NCI-H128 (cell line): ENCODE measurements around the gene RSU1.

Source experiments
- DNase-seq: peaks from one replicate; lab custom pipeline; 2025; ENCODE audit not compliant: unreplicated experiment; lab: John Stamatoyannopoulos, UW

Gene RSU1

GRCh38 chr10:16822726-16823360 lies 5.6 kb upstream of the RSU1 start:
- no peak for DNase-seq

- no peak for DNase-seq
Measured at GRCh38 chr10:16822027-16822426, 4.8 kb upstream of the RSU1 start.

- DNase-seq, result no peak
Measured at GRCh38 chr10:16820421-16820820, 3.2 kb upstream of the RSU1 start.

- DNase-seq, result no peak
Measured at GRCh38 chr10:16820018-16820417, 2.8 kb upstream of the RSU1 start.

GRCh38 chr10:16819436-16819835 lies 2.2 kb upstream of the RSU1 start:
- no peak for DNase-seq

- DNase-seq, result no peak
Measured at GRCh38 chr10:16819026-16819425, 1.8 kb upstream of the RSU1 start.

DNA sequence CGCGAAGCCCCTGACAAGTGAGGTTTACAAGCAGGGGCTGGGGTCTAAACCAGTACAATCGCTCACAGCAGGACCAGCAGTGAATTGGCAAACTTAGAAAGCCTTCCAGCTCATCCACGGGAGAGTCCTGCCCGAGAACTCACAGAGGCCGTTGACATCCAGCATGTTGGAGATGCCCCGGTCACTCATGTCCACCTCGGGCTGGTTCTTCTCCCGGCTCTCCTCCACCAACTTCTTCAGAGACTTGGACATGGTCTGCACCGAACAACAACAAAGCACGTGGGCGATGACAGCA lies 447 bp downstream of the RSU1 start:
- DNase-seq, result no peak

- no peak for DNase-seq
Measured at GRCh38 chr10:16816171-16816570, 1.1 kb downstream of the RSU1 start.

GRCh38 chr10:16814012-16814411 lies 3.2 kb downstream of the RSU1 start:
- no peak for DNase-seq

DNA sequence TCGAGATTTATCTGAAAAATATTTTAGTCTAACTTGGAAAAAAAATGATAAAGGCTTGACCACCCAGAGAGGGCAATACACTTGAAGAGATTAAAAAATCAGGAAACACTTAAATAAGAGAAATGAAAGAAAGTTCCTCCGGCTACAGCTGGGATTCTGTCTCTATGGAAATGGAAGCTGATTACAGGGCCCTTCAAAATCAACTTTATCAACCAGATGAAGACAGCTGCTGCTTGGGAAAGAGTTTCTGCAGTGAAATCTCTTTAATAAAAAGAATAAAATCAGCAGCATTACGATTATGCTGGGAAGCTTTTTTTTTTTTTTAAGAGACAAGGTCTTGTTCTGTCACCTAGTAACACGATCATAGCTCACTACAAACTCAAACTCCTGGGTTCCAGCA lies 4.5 kb downstream of the RSU1 start:
- DNase-seq, result no peak

GRCh38 chr10:16811765-16812164 lies 5.5 kb downstream of the RSU1 start:
- DNase-seq, result no peak

DNA sequence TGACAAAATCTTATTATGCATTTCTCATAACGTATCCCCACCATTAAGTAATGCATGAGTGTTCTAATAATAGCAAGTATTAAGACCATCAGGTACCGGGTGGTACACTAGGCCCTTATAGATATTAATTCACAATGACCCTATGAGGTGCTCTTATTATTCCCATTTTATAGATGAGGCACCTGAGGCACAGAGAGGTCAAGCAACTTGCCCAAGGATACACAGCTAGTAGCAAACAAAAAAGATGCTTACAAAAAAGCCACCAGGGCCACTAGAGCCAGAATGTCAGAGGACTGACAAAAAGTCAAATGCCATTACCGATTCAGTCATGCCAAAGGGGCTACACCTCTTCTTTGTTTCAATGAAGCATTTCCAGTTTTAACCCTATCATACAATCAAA lies 5.9 kb downstream of the RSU1 start:
- DNase-seq, result no peak

DNA sequence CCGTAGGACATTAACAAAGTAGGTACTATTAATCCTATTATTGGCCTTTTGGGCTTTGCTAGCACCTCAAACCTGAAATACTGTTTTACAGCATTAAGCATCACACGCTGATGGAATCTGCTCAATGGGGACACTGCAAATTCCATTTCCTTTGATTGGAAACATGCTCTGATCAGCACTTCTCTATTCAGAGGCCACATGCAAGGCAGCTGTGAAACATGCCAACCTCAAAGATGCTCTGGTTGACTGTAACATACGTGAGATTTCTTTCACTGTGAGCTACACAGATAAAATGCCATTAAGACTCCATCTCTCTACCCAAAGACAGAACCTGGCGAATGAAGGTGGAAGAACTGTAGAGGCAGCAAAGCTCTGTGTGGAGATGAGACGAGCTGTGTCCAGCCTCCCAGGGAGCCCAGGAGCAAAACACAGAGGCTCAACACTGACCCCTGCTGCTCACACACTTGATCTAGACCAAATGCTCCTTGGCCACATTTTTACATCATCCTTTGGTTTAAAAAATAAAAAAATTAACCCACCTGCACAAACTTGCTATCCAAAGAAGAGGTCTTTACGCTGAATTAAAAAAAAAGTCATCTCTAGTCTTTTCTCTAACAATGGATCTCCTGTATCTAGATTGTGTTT lies 8.0 kb downstream of the RSU1 start:
- DNase-seq, result no peak

- no peak for DNase-seq
Measured at GRCh38 chr10:16804123-16804522, 13.1 kb downstream of the RSU1 start.

- no peak for DNase-seq
Measured at GRCh38 chr10:16803464-16803863, 13.8 kb downstream of the RSU1 start.

DNA sequence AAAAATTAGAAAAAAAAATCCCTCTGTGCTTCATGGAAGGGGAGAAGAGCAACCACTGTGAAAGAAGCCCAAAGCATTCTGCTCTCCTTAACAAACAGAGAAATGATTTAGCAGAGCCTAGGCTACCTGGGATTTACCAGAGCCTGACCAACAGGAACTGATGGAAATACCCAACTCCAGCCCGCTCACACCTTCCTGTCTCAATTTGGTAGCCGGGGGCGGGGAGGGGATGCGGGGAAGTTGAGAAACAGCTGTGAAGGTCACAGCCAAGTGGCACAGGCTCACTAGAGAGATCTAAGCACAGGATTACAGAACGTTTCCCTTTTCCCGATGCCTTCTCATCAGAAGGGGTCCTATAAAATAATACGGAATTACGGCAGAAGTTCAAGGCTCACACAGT lies 17.6 kb downstream of the RSU1 start:
- no peak for DNase-seq

DNA sequence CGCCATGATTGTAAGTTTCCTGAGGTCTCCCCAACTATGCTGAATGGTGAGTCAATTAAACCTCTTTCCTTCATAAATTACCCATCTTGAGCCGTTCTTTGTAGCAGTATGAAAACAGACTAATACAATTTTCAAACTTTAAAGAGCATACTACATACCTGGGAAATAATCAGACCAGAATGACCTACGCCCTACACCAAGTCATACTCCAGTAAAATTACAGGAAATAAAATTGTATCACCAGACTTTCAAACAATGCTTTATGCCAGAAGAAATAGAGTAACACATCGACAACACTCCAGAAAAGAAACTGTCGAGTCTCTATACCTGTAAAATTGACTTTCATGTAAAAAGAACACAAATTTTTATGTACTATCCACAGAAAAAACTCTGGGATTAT lies 18.7 kb downstream of the RSU1 start:
- no peak for DNase-seq

DNA sequence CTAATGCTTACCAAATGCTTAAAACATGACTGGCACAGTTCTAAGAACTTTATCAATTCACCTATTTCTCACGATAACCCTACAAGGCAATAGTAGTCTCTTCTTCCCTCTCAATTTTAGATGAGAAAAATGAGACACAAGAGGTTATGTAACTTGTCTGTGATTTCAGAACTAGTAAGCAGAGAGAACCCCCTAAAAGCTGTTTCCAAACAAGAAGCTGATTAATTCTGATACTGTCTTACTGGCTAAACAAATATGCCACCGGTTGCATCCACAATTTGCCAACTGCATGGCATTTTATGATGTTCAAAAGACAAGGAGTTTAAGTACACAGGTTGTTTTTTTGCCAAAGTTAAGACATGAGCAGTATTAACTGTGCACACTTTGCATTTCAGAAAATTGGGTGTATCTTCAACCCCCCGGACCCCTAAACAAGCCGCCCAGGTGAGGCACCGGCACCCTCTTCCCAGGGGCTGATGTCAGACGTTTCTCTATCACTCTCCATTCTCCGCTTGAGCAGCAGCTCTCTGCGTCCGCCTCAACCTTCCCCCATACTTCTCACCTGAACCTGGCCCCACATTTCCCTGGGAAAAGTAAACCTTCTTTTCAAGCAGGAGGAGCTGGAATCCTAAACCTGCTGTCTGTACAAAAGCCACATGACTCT lies 21.7 kb downstream of the RSU1 start:
- DNase-seq, result no peak

DNA sequence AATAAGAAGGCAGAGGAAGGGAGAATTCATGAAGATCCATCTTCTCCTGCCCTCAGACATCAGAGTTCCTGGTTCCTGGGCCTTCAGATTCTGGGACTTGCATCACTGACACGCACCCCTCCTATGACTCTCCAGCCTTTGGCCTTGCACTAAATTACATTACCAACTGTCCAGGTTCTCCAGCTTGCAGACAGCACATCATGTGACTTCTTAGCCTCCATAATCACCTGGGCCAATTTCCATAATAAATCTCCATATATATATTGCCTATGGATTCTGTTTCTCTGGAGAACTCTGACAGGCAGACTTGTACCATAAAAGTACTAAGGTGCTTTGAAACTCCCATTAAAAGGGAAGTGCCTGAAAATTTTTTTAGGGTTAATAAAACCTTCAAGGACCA lies 23.2 kb downstream of the RSU1 start:
- DNase-seq, result no peak

DNA sequence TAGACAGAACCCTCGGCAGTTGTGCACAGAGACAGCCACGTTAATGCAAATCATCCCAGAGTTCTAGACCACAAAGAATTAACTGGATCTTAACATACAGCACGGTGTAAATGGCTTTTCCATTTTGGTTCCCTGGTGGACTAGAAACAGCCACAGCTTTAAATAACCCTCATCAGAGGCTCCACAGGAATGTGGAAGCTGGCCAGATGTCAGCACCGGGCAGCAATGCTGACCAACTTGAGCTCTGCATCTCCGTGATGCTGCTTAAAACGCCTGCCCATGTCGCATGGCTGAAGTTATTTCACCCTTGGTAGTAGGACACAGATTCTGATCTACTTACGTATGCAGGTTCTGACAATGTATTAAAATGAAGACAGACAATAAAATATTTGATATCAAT lies 24.5 kb downstream of the RSU1 start:
- DNase-seq, result no peak

GRCh38 chr10:16789765-16790164 lies 27.5 kb downstream of the RSU1 start:
- DNase-seq, result no peak

- DNase-seq, result no peak
Measured at GRCh38 chr10:16789261-16789660, 28.0 kb downstream of the RSU1 start.

- no peak for DNase-seq
Measured at GRCh38 chr10:16788778-16789177, 28.4 kb downstream of the RSU1 start.
